ENCODE measurements around the gene NFIC.

Gene NFIC

GRCh38 chr19:3365836-3366752 is at the start of gene NFIC:
TSS of gene NFIC (plus strand) at chr19:3366583. CDS start at chr19:3366637, 54 bp downstream.
- DNase-seq (ENCODE audit: low read depth): peak; percentile 43
- in situ Hi-C loops (cut with HindIII; ENCODE audit: low sequenced_read_pairs): no loop called here
- H3K4me3 ChIP-seq (ENCODE audit: low read depth, low read length): peak within 1 kb of the TSS; percentile 80
- TF ChIP-seq CTCF (IDR thresholded peaks at IDR 0.05; ENCODE audit: low read depth, low read length, missing control alignments): no peak

- DNase-seq (ENCODE audit: low read depth): no peak
- TF ChIP-seq CTCF (IDR thresholded peaks at IDR 0.05; ENCODE audit: low read depth, low read length, missing control alignments): no peak
- no peak overlapping the region for H3K4me3 ChIP-seq (ENCODE audit: low read depth, low read length)
- in situ Hi-C loops (cut with HindIII; ENCODE audit: low sequenced_read_pairs): no loop called here
Measured at GRCh38 chr19:3316659-3317207, 49.6 kb upstream of the NFIC start.

GRCh38 chr19:3319643-3320353 is 46.6 kb upstream of the NFIC start:
- TF ChIP-seq CTCF (IDR thresholded peaks at IDR 0.05; ENCODE audit: low read depth, low read length, missing control alignments): no peak
- in situ Hi-C loops (cut with HindIII; ENCODE audit: low sequenced_read_pairs): loop anchor here (10.0 kb wide), 2 partner anchors 85 to 145 kb away; no protein-coding TSS in a partner anchor
- DNase-seq (ENCODE audit: low read depth): no peak
- H3K4me3 ChIP-seq (ENCODE audit: low read depth, low read length): no peak overlapping the region

GRCh38 chr19:3320354-3320670 is 46.1 kb upstream of the NFIC start:
- TF ChIP-seq CTCF (IDR thresholded peaks at IDR 0.05; ENCODE audit: low read depth, low read length, missing control alignments): no peak
- H3K4me3 ChIP-seq (ENCODE audit: low read depth, low read length): no peak overlapping the region
- in situ Hi-C loops (cut with HindIII; ENCODE audit: low sequenced_read_pairs): loop anchor here (10.0 kb wide), 2 partner anchors 84 to 144 kb away; no protein-coding TSS in a partner anchor
- no peak for DNase-seq (ENCODE audit: low read depth)

GRCh38 chr19:3320853-3321252 is 45.5 kb upstream of the NFIC start:
- H3K4me3 ChIP-seq (ENCODE audit: low read depth, low read length): no peak overlapping the region
- no peak for DNase-seq (ENCODE audit: low read depth)
- no peak for TF ChIP-seq CTCF (IDR thresholded peaks at IDR 0.05; ENCODE audit: low read depth, low read length, missing control alignments)
- in situ Hi-C loops (cut with HindIII; ENCODE audit: low sequenced_read_pairs): loop anchor here (10.0 kb wide), 2 partner anchors 84 to 144 kb away; no protein-coding TSS in a partner anchor

- no peak overlapping the region for H3K4me3 ChIP-seq (ENCODE audit: low read depth, low read length)
- in situ Hi-C loops (cut with HindIII; ENCODE audit: low sequenced_read_pairs): loop anchor here (10.0 kb wide), 2 partner anchors 83 to 143 kb away; no protein-coding TSS in a partner anchor
- TF ChIP-seq CTCF (IDR thresholded peaks at IDR 0.05; ENCODE audit: low read depth, low read length, missing control alignments): no peak
- no peak for DNase-seq (ENCODE audit: low read depth)
Measured at GRCh38 chr19:3321696-3322095, 44.7 kb upstream of the NFIC start.

Data from astrocyte of the cerebellum (primary cell).